Measurements from ENCODE around the gene NOP14.
"Not testable (repeated sequence)": the region's sequence is repeated elsewhere in the genome, so short reads cannot be mapped to it uniquely, and the experiment has no call there.

The NOP14 gene

DNA sequence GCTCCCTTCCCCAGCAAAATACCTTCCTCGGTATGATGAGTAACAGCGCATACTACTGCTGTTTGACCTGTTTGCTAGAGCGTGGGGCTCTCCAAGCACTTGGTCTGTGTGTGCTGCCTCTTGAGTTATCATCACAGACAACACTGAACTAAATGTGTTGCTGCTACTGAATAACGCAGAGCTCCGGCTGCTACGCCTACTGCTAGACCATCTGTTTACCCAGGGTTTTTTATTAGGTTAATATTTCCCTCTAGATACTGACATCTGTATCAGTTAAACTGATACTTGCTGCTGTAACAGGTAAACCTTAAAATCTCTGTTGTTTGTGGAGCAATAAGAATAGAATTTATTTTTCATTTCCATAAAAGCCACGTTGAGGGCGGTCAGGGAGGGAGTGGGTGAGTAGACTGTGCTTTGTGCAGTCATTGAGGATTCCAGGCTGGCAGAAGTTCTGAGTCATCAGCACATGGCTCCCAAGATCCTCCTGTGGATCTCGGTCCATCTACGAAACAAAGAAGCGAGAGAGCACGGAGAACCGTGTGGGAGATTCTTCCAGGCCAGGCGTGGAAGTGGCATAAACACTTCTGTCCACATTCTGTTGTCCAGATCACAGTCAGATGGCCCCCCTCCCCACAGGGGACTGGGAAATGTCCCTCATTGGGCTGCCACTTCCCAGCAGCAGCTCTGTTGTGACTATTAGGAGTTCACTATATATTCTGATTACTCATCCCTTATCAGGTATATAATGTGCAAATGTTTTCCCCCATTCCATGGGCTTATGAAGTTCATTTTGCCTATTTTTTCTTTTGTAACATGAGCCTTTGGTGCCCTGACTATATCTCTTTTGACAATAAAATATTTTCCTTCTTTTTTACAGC is 14.2 kb upstream of the NOP14 start:
- TF ChIP-seq GATA1 (IDR thresholded peaks at IDR 0.05; ENCODE audit: low read depth, low read length): no peak
- no peak for TF ChIP-seq POLR2A (IDR thresholded peaks at IDR 0.05; ENCODE audit: low read length)
- DNase-seq: no peak

- TF ChIP-seq GATA1 (IDR thresholded peaks at IDR 0.05; ENCODE audit: low read depth, low read length): no peak
- no peak for TF ChIP-seq POLR2A (IDR thresholded peaks at IDR 0.05; ENCODE audit: low read length)
These were observed 8.1 kb upstream of the NOP14 start for GRCh38 chr4:2971275-2971674.

DNA sequence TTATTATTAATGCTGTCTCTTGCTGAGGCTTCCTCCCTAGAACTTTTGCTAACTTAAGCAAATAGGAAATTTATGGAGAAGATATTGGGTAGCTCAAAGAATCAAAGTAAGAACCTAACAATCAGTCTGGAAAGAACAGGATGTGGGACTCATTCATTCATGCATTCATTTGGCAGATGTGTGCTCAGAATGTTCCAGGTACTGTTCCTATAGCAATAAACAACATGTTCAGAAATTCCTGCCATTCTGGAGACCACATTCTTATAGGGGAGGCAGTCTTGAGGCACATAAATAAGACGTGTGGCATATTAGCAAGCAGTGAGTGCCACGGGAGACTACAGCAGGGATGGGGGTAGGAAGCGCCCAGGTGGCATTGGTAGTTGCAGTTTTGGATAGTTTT is 5.2 kb upstream of the NOP14 start:
- DNase-seq: no peak
- TF ChIP-seq POLR2A (IDR thresholded peaks at IDR 0.05; ENCODE audit: low read length): no peak
- TF ChIP-seq GATA1 (IDR thresholded peaks at IDR 0.05; ENCODE audit: low read depth, low read length): no peak

More at GRCh38 chr4:2971275-2971674, 8.1 kb upstream of the NOP14 start:
- no peak for DNase-seq

DNA sequence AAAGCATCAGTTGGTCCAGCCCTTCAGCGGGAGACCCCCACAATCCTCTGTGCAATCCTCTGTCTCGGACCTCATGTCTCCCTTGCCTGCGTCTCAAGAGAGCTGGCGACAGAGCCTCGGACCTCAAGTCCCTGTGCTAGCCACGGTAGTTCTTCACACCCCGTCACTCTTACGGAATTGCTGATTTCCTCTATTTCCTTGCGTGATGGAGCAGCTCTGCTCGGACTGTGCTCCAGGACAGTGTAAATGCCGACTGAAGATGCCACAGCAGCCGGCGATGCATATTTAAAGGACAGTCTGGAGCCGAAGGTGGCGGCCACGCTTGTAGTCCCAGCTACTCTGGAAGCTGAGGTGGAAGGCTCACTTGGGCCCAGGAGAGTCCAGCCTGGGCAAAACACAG is 2.1 kb upstream of the NOP14 start:
- DNase-seq: no peak

DNA sequence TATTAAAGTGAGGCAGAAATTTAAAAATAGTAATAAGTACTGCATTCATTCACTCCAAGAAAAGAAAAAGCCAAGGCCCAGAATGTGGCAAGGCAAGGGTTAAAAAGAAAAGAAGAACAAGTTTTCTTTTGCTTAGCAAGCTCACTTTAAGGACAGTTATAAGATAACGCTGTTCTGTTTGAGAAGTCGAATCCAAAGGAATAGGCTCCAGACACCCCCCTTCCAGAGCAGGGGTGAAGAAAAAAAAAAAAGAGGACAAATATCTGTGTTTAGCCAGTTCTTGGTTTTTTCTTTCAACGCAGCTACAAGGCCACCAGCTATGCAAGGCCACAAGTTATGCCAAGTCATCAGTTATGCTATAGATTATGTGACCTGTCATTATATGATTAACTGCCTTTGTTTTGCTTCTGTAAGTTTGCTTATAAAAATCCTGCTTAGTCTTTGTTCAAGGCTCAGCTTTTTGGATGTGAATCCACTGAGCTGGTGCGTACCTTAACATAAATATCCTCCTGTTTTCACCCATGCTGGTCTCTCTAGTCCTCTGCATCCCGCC is 1.6 kb upstream of the NOP14 start:
- TF ChIP-seq POLR2A (IDR thresholded peaks at IDR 0.05; ENCODE audit: low read length) (no peak), GATA1 (IDR thresholded peaks at IDR 0.05; ENCODE audit: low read depth, low read length) (no peak)
- DNase-seq: peak; percentile 21 to 34

More for the DNA sequence above, 2.1 kb upstream of the NOP14 start:
- TF ChIP-seq POLR2A (IDR thresholded peaks at IDR 0.05; ENCODE audit: low read length): no peak
- TF ChIP-seq GATA1 (IDR thresholded peaks at IDR 0.05; ENCODE audit: low read depth, low read length): no peak

DNA sequence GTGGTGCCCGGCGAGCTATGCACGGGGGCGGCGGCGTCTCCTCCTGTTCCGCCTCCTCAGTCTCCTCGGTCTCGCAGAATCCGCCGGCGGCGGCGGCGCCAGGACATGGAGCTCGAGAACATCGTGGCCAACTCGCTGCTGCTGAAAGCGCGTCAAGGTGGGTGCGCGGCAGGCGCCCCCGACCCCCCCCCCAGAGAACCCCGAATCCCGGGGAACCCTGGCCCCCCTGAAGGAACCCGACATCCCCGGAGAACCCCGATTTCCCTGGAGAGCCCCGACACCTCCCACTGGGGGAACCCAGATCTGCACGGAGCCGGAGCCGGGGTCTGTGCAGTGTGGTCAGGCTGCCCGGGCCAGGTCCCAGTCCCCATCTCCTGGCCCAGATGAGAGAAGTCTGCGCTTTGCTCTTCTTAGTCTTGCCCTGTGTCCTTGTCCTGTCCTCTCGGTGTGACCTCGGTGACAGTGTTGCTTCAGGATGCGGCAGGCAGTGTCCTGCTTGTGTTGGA is 813 bp upstream of the NOP14 start:
- peak; percentile 30 to 38 for DNase-seq

GRCh38 chr4:2962614-2963174 is 512 bp downstream of the NOP14 start:
- DNase-seq: peak; percentile 79 to 81
- no peak for TF ChIP-seq GATA1 (IDR thresholded peaks at IDR 0.05; ENCODE audit: low read depth, low read length)
- no peak for TF ChIP-seq POLR2A (IDR thresholded peaks at IDR 0.05; ENCODE audit: low read length)

More for the DNA sequence above, 813 bp upstream of the NOP14 start:
- TF ChIP-seq POLR2A (IDR thresholded peaks at IDR 0.05; ENCODE audit: low read length) (no peak), GATA1 (IDR thresholded peaks at IDR 0.05; ENCODE audit: low read depth, low read length) (no peak)

DNA sequence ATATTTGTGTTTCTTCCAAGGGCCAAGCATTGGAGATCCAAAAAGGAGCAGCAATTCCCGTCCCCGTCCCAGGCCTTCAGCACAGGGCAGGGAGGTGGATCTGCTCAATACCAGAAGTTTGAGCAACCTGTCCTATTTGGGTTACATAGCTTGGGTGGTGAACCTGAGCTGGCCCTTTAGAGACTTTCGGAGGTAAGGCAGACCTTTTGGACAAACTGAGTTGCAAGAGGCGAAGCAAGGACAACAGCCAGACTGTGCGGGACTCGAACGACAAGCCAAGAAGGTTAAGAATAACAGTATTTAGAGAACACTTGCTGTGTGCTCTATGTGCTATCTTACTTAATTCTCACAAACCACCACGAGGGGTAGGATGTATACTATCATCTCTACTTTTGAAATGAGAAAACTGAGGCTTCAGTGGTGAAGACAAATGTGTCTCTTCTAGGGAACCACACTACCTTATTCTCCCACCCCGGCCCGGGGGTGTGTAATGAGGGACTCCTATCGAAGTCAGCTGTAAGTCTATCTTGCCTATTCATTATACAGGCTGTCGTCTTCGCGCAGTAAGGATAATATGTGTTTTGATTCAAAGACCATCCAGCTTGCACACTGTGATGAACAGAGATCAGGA is 1.3 kb downstream of the NOP14 start:
- TF ChIP-seq GATA1 (IDR thresholded peaks at IDR 0.05; ENCODE audit: low read depth, low read length): no peak
- no peak for TF ChIP-seq POLR2A (IDR thresholded peaks at IDR 0.05; ENCODE audit: low read length)
- peak; percentile 67 to 69 for DNase-seq

DNA sequence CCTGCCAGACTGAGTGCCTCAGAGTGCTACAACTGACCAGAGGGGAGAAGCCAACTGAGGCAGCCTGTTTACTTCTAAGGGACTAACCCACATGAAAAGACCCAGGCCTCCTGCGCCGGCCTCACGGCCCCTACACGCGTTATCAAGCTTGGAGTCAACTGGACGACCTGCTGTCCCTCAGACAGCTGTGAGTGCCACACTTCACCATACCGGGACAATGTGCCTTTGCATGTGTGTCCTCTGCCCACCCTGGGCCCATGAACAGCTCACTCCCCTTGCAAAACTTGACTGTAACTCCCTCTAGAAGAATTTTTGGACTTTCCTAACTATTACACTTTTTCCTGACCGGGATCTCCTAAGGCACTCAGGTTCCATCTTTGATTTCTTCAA is 1.8 kb downstream of the NOP14 start:
- peak; percentile 37 to 45 for DNase-seq

GRCh38 chr4:2960450-2960849 is 2.8 kb downstream of the NOP14 start:
- not testable (repeated sequence) for DNase-seq

More for the DNA sequence above, 1.8 kb downstream of the NOP14 start:
- TF ChIP-seq GATA1 (IDR thresholded peaks at IDR 0.05; ENCODE audit: low read depth, low read length): no peak
- no peak for TF ChIP-seq POLR2A (IDR thresholded peaks at IDR 0.05; ENCODE audit: low read length)

- no peak for DNase-seq
- TF ChIP-seq GATA1 (IDR thresholded peaks at IDR 0.05; ENCODE audit: low read depth, low read length) (no peak), POLR2A (IDR thresholded peaks at IDR 0.05; ENCODE audit: low read length) (no peak)
These were observed 4.8 kb downstream of the NOP14 start for GRCh38 chr4:2958446-2958845.

- peak in 1 of 2 experiments; percentile 13 for DNase-seq
These were observed 7.8 kb downstream of the NOP14 start for GRCh38 chr4:2955186-2956044.

All from erythroblast (primary cell).